SIG-M5 treated with dmso at 0.1 percent for 504 hours (cell line): ENCODE measurements around the gene LRRC1.
A peak's percentile ranks its signal among the peaks of the same experiment; 100 is the strongest.
"Not testable (repeated sequence)": the region's sequence is repeated elsewhere in the genome, so short reads cannot be mapped to it uniquely, and the experiment has no call there.

Experiments
- DNase-seq: peaks from one replicate; lab custom pipeline; 2025; ENCODE audit not compliant: unreplicated experiment; lab: John Stamatoyannopoulos, UW

The LRRC1 gene

DNA sequence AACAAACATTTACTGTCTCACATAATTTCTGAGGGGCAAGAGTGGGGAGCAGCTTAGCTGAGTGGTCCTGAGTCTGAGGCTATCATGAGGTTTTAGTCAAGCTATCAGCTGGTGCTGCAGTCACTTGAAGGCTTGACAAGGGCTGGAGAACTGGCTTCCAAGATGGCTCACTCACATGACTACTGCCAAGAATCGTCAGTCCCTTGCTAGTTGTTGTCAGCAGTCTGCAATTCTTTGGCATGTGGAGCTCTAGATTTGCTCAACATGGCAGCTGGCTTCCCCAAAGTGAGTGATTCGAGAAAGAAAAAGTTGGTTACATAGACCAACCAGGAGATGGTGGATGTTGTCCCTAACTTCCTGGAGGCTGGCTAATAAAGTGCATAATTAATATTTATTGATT lies 2.8 kb upstream of the LRRC1 start:
- no peak for DNase-seq

DNA sequence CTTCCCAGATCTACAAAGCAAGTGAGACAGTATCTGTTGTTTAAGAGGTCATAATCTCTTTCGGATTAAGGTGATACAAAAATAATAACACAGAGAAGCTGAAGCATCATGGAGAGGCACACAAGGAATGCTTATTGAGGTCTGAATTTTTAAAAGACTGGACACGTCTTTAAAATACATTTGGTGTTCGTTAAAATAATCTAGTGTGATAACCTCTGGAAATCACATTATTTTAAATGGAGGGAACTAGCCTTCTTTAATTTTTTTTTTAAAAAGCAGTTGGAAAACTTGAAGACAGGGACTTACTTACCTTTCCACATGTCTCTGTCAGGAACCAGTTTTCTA lies 1.9 kb upstream of the LRRC1 start:
- DNase-seq = no peak

DNA sequence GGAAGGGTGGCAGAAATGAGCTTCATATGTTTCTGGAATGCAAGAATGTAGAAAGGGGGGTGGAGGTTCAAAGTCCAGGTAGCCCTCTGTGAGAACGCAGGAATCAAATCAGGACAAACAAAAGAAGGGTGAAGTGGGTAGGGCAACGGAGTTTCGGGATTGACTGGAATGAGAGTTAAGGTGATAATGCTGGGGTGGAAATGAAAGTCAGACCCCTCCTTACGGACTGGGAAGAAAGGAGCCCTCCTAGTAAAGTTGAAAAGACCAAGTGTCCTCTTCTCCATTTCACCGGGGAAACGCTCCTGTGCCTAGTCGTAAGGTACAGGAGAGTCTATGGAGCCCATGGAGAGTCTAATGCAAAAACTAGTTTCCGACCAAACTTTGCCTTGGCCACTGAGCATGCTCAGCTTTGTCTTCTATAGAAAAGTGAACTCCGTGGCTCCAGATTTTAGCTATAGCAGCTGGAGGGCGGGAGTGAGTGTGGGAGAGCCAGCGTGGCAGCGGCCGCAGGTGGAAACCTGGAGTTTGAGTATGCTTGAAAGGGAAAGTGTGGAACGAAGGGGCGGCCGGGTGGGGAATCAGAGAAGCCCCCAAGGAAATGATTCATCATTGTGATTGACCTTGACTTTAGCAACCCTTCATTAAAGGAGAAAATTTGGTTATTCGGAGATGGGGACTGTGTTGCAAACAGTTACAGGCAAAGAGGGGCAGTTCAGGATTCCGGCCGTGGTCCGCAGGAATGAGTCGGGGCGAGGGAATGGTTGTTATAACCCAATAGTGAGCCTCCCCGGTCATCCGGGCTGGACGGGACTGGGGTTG lies 1.3 kb upstream of the LRRC1 start:
- DNase-seq = peak; percentile 65

DNA sequence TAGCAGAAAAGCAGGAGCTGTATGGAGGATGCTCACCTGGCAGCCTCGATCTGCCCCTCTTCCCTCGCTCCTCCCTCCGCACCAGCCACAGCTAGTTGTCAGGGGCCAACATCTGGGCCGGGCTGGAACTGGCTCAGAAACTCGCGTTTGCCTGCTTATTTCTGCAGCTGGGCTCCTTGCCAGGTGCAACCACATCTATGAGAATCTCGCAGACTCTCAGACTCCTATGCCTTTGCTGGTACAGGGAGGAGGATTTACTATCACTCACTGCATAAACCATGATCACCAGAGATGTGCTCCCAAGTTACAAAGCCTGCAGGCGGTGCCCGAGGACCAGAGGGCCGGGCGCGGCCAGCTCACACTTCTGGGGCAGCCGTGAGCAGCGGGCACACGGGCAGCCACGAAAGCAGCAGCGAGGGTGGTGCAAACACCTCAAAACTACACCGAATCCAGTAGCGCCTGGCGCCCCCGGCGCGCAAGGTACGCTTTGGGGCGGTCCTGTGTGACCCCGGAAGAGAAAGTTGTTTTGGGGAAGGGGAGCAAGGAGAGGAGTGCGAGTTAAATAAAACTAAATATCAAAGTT lies 577 bp upstream of the LRRC1 start:
- DNase-seq = peak; percentile 55

DNA sequence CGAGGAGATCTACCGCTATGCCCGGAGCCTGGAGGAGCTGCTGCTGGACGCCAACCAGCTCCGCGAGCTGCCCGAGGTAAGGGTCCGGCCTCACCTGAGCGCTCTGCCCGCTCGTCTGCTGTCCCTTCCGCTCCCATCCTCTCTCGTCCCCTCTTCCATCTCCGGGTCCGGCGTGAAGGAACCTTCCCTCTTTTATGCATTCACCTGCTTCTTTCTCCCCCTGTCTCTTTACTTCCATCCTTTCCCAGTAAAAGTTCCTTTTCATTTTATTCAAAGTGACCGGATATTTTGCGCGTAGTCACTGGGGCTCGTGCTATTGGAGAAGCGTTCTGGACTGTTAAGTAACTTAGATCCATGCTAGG lies 516 bp downstream of the LRRC1 start:
- DNase-seq = no peak

DNA sequence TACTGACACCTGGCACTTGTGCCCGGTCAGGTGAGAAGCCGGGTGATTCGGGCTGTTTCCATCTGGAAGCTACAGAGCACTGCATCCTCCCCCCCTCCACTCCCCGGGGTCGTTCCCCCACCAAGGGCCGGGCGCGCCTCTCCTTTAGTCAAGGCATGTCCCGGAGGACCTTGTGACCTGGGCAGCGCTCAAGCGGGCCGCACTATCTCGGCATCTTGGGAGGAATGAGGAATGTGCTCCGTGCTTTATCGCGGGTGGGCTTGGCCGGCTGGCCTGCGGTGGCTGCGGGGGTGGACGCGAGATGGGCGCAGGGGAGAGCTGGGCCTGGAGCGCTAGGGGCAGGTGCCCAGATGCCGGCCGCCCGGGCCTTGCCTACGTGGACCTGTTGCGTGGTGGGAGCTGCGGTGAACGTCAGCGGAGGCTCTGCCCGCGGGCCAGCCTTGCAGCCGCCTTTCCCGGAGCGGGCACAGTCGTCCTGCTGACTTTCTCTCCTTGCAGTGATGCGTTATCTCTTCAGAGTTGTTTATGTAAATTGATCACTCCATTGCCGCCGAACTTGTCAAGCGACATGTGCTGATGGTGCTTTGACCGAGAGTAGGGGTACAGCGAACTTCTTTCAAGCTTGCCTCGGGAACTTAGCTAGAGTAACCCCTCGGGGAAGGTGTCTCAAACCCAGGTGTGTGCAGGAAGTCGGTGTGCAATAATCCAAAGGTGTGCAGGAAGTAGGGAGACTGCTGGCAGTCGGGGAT lies 1.1 kb downstream of the LRRC1 start:
- DNase-seq = no peak

DNA sequence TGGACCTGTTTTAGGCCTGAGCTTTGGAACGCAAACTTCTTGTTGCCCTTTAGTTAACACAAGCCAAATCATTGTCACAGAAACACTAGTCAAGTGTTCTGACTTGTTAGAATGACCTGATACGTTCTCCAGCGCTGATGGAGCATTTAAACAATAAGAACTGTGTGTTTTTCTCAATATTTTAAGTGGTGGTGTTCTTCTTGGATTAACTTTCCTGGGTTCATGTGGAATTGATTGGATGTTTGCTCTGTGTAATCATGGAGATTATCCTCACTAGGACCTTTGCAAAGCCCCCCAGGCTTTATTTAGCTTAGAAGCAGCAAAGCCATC lies 1.6 kb downstream of the LRRC1 start:
- no peak for DNase-seq

DNA sequence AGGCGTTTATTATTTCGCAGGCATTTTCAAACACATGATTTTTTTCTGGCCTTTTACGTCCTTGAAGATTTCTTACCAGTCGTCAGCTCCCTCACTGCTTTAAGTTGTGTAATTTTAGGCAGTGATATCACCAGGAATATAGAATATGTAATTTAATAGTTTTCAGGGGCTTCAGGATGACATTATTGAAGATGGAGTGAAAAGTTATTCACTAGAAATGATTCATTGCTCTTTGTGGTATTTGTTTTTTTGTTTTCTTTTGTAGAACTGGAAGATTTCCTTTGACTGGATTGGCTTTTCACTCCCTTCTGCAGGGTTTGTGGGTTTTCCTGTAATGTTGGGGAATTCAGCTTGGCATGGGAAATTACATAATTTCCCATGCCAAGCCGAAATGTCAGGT lies 2.0 kb downstream of the LRRC1 start:
- no peak for DNase-seq

DNA sequence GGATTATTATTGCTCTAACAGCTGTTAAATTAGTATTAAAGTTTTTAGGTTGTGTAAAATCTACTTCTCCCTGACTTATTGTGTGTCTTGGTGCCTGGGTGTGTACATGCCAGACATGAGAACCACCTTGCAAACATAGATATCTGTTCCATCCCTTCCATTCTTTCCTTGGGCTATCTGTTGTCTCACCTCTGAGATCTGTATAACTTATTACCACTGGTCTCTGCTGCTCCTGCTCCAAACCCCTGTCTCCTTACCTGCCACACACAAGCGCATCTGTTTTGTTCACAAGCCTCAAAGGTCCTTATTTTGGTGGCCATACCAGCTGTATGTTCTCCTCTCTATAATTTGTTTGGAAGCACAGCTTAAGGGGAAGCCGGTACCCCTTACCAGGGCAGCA lies 2.5 kb downstream of the LRRC1 start:
- no peak for DNase-seq

DNA sequence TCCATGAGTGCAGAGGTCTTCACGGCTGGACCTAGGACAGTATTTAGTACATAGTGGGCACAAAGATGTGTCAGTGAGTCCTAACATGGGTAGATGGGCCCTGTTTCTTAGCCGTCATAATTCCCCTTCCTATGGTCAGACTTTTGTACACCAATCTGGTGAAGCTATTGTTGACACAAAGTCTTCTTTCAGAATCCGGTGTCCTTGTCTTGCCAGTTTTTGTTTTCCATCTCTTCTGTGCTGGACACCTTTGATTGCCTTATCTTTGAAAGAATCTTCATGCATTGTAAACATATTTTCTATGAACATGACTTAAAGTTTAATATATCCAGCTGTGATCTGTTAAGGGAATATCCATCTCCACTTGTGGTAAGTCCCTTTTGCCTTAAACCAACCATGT lies 4.5 kb downstream of the LRRC1 start:
- no peak for DNase-seq

DNA sequence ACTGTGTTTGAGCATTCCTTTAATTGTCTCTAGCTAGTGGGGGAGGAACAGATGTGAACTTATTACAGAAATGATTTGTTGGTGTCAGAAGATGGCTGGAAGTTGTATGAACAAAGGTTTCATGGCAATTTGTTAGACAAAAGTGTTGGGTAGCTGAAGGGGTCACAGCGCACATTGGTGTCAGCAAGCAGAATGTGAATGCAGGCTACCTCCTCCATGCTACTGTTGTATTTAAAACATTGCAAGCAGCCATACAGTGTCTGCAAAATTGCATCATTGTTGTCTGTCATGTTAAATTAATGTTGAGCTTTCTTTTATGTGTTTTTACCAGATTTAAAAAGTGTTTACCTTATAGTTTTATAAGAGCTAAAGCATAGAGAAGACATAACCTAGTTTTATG lies 6.2 kb downstream of the LRRC1 start:
- no peak for DNase-seq

DNA sequence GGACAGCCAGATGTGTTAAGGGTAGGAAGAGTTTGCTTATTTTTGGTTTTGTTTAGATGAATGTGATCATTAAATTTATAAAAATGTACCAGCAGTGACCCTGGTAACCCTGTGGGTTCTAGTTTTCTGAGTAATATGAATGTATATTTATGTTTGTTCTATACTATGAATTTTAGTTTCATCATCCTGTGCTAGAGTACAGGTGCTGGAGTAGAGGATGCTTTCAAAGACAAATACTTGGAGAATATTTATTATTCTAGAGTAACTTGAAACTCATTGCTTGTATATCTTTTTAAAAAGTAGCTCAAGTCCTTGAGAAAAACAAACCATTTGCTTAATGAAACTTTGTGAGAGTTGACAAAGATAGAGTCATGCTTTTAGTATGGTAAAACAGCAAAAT lies 7.8 kb downstream of the LRRC1 start:
- DNase-seq = no peak

DNA sequence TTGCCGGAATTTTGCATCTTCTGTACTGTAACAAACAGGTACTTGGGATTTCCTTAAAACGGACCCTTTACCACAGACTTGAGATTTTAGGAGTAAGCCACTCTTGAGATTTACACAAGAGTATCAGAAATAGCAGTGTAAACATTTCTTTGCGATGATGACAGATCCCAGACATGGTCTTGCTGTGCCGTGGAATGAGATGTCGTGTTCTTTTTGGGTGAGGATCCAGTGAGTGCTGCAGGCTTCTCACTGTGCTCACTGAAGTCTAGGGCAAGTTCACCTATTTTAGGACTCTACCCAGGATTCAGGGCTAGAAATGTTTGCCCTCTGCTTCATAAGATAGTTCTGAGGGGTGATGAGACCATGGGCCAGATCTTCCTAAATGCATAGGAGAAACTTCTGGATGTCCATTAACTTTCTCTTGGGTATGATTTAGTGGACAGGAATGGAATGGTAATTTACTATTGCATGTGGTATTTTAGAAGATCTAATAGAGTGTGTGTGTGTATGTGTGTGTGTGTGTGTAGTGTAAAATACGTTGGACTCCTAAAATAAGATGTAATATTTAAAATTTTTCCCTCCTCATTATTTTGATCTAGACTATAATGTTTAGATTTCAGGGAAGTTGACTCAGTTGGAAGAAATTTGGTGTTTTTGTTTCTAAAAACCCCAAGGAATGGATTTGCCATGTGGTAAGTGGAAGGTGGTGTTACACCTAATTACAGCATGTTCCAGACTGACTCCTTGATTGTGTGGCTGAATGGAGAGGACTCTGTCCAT lies 8.5 kb downstream of the LRRC1 start:
- DNase-seq = no peak

DNA sequence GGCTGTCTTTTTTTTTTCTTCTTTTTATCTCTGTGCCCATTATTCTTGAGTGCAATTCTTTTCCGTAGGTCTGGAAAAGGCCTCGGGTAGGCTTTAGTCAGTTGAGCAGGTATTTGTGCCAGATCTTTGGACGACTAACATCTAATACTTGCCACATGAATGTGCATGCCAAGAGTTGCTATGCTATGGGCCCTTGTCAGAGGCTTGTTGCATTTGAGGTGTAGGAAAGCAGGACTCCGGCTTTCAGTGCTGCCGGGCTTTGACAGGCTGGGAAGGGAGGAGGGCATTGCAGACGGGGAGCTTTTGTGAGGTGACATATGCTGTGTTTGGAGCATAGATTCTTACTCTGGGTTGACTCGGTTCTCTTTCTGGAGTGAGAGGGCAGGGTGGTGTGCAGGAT lies 10.2 kb downstream of the LRRC1 start:
- DNase-seq = no peak

DNA sequence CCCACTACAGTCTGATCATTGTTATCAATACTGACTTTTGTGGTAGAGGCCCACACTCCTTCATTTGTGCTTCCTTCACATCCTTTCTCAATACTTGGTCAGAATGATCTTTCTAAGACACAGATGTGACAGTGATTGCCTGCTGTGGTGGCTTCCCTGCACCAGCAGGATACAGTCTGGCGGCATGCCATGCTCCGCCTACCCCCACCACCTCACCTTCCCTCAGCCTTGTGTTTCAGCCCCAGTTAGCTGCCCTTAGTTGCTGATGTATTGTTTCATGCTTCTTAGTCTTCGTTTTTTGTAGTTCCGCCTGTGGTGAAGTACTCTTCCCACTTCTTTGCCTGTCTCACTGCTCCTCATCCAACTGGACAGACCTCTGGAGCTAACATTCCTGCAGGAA lies 10.9 kb downstream of the LRRC1 start:
- DNase-seq = no peak

DNA sequence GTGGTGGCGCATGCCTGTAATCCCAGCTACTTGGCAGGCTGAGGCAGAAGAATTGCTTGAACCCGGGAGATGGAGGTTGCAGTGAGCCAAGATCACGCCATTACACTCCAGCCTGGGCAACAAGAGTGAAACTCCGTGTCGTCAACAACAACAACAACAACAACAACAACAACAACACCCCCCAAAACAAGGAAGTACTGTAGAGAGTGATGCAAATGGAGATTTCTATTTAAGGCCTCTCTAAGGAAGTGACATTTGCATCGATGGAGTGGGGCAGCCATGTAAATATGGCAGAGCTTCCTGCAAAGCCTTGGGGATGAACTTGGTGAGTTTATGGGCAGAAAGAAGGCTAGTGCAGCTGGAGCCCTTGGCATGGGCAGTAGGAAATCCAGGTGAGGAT lies 12.8 kb downstream of the LRRC1 start:
- DNase-seq = not testable (repeated sequence)

DNA sequence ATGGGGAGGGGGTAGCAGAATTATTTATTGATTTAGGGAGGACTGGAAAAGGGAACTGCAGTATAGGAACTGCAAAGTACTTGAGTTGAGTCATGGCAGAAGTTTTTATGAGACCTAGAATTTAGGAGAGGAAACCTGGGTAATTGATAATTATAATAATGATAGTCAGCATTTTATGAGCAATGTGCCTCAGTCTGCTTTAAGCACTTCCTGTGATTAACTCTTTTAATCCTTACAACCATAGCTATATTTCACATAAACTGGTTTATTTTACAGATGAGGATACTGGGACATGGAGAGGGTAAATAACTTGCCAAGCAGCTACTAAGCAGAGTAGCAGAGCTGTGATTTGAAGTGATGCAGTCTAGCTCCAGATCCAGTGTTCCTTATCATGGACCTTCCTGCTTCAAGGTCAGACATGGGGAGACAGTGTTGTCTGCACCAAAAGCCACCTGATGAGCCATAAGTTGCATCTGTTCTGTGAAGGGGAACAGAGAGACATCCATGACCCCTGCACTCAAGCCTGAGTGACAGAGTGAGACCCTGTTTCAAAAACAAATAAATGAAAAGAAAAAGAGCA lies 13.6 kb downstream of the LRRC1 start:
- no peak for DNase-seq

DNA sequence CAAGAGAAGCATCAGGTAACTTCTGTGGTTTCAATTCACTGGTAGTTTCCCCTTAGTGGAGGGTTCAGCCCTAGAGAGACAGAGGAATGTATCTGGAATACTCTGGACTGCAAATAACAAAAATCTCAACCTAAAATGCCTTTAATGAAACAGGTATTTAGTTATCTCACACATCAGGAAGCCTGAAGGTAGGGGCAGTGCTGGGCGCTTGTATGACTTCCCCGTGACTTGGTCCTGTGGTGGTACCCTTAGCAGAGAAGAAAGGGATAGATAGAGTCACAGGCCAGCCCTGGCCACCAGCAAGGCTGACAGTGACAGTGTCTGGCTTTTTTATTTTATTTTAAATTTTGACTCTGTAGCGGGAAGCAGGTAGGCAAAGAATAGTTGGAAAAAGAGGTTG lies 14.9 kb downstream of the LRRC1 start:
- DNase-seq = no peak

DNA sequence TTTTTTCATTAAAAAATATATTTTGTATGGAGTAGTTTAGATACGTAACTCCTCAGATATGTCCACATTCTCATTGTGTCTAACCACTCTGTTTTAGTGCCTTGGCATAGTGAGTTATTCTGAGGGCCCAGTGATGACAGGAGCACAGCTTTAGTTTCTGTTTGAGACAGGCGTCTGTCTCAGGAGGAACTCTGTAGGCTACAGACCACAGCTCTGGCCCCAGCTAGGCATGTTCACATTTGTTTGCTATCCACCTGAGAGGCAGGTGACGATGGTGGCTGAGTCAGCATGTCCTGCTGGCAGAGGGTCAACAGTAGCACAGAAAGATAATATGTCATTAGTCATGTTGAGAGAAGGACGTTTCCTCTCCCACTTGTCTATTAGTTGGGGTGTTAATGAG lies 16.3 kb downstream of the LRRC1 start:
- DNase-seq = no peak

DNA sequence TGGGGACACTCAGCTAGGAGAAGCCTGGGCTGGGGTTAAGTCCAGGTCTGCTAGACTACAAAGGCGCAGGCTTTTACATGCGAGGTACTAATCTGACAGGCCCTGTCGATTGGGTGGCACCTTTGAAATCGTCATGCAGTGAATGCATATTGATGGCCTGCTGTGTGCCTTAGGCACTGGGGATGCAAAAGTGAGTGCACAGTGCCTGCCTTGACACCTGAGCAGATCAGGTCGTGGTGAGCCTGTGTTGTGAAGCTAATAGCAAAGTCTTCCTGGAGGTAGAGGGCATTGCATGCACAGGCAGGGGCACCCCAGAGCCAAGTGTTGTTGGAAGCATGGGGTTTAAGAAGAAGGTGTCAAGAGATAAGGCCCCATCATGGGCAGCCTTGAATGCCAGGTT lies 16.9 kb downstream of the LRRC1 start:
- no peak for DNase-seq

DNA sequence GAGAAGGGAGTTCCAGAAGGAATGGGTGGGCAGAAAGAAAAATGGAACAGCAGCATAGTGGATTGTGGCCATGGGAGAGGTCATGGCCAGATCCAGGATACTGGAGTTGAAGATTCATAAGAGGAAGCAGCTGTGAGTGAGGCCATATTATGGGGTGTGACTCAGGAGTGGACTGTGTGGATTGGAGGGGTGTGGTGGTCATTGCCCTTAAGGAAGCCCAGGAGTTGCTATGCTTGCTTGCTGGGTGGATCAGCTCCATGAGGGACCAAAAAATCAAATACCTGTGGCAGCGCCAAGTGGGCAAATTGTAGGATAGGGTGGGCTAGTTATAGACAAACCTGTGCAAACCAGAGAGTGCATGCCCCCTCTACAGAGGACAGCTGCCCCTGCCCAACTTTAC lies 18.3 kb downstream of the LRRC1 start:
- no peak for DNase-seq

DNA sequence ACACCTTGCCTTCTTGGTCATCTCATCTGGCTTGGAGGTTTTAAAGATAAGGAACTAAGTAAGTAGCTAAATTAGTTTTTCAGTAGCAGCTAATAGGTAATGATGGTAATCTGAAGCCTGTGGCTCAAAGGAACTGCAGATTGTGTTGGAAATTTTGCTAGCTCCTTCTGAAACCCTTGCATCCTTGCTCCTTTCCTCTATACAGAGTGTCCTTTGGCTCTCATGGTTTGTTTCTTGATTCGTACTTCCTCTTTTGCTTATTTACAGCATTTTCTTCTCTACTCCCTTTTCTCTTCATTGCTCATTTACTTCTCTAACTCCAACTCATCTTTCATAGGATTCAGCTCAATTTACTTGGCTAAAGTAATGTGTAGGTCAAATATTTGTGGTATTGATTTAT lies 19.0 kb downstream of the LRRC1 start:
- peak; percentile 28 for DNase-seq
